HepG2 (cell line): ENCODE measurements around the gene IRF2. TPM values are rescaled to one million over a fixed set of nuclear protein-coding genes. Genes with fewer than 3 reads are reported as not detected.

ENCODE experiments used
- ELF4 ChIP-seq: sonication (generic); formaldehyde crosslinking; IDR thresholded peaks from 2 replicates; pipeline ENCODE4 v1.5.0; 2020; ENCODE audit warnings: missing genetic modification reagents, mild to moderate bottlenecking, moderate library complexity, borderline replicate concordance
- FOXP1 ChIP-seq, 2 experiments: fragments of 450-650 bp in 1 of 2; IDR thresholded peaks; 2 replicates each; pipeline ENCODE4 v1.6.1; 2017 to 2018; ENCODE audit warnings: antibody characterized with exemption in 1 of 2
- GABPA ChIP-seq, 2 experiments: IDR thresholded peaks; 2 replicates each; pipeline ENCODE4 v1.6.1; 2011 to 2016; ENCODE audit warnings: low read depth in 2 of 2, low read length in 1 of 2, missing biosample characterization in 1 of 2, missing genetic modification characterization in 1 of 2
- HNF1B ChIP-seq: sonication (generic); formaldehyde crosslinking; IDR thresholded peaks from 2 replicates; pipeline ENCODE4 v1.5.1; 2020; ENCODE audit warnings: mild to moderate bottlenecking, moderate library complexity, missing genetic modification reagents
- HNF4G ChIP-seq, 2 experiments: sonication (generic) in 1 of 2; formaldehyde crosslinking in 1 of 2; IDR thresholded peaks; 2 replicates each; pipeline versions ENCODE4 v1.4.0 to v1.6.1; 2011 to 2020; ENCODE audit warnings: borderline replicate concordance in 2 of 2, low read depth in 2 of 2, mild to moderate bottlenecking in 2 of 2, low read length in 1 of 2, missing genetic modification reagents in 1 of 2, moderate library complexity in 1 of 2
- KIAA2018 ChIP-seq: sonication (generic); formaldehyde crosslinking; IDR thresholded peaks from 2 replicates; pipeline ENCODE4 v1.5.0; 2020; ENCODE audit warnings: mild to moderate bottlenecking, missing genetic modification reagents, borderline replicate concordance
- NCOR1 ChIP-seq: fragments of 200-600 bp; sonication (generic); IDR thresholded peaks from 2 replicates; pipeline ENCODE4 v1.7.0; 2017; ENCODE audit warnings: antibody characterized with exemption, low read length, borderline replicate concordance
- SALL2 ChIP-seq: sonication (generic); formaldehyde crosslinking; IDR thresholded peaks from 2 replicates; pipeline ENCODE4 v1.8.1; 2023; ENCODE audit warnings: mild to moderate bottlenecking, missing genetic modification reagents, inconsistent platforms
- SSRP1 ChIP-seq: IDR thresholded peaks from 2 replicates; pipeline ENCODE4 v1.6.1; 2016; ENCODE audit warnings: control low read depth
- TMF1 ChIP-seq: sonication (generic); formaldehyde crosslinking; IDR thresholded peaks from 2 replicates; pipeline ENCODE4 v1.8.1; 2022; ENCODE audit warnings: low read depth, missing genetic modification reagents
- ZBTB44 ChIP-seq: sonication (generic); formaldehyde crosslinking; IDR thresholded peaks from 2 replicates; pipeline ENCODE4 v1.4.0; 2020; ENCODE audit warnings: missing genetic modification reagents
- ZFAT ChIP-seq: sonication (generic); formaldehyde crosslinking; conservative IDR thresholded peaks from 2 replicates; pipeline ENCODE4 v1.8.1; 2023; ENCODE audit warnings: missing genetic modification reagents, inconsistent platforms
- ZNF333 ChIP-seq: sonication (generic); formaldehyde crosslinking; IDR thresholded peaks from 2 replicates; pipeline ENCODE4 v1.4.0; 2020; ENCODE audit warnings: mild to moderate bottlenecking, missing genetic modification reagents, borderline replicate concordance
- ZNF788 ChIP-seq: sonication (generic); formaldehyde crosslinking; IDR thresholded peaks from 2 replicates; pipeline ENCODE4 v1.5.0; 2020; ENCODE audit warnings: mild to moderate bottlenecking, missing genetic modification reagents, borderline replicate concordance
- ZSCAN21 ChIP-seq: sonication (generic); formaldehyde crosslinking; IDR thresholded peaks from 2 replicates; pipeline ENCODE4 v1.8.0; 2022; ENCODE audit warnings: mild to moderate bottlenecking, missing genetic modification reagents, moderate library complexity, borderline replicate concordance
- polyA plus RNA-seq, 8 experiments: library from polyadenylated mRNA; depleted of rRNA in 3 of 8; stranded (reverse) in 7 of 8; unstranded in 1 of 8; fragments of >200 nt; fragmentation: Illumina TruSeq in 4 of 8; extraction: Trizol in 4 of 8; gene quantifications; 2 replicates each; pipeline versions ENCODE4 v1.2.1 to v1.2.3, GENCODE V29; 2011 to 2016; ENCODE audit warnings: low read depth in 4 of 8, missing spikeins in 1 of 8, mixed read lengths in 1 of 8; ENCODE audit not compliant: insufficient read depth in 1 of 8
- total RNA-seq, 5 experiments: library from RNA; depleted of rRNA; stranded (reverse); fragments of >200 nt; fragmentation: Illumina TruSeq; extraction: Trizol; gene quantifications; 2 replicates each; pipeline ENCODE4 v1.2.3, GENCODE V29; 2016; ENCODE audit warnings: low read depth in 1 of 5
- TF ChIP-seq, protein P1 (sequence below): sonication (generic); IDR thresholded peaks from 2 replicates; pipeline ENCODE4 v1.6.1; 2016; ENCODE audit warnings: low read depth, borderline replicate concordance

The IRF2 gene
- total and polyA plus RNA-seq, 2 of the 13 experiments (the other 11 are each of a cell fraction or from before 2014, with no cell fraction given), result 15.5 to 28.8 TPM

GRCh38 chr4:184385705-184386141 lies 88.6 kb downstream of the IRF2 start (continued):
- TF ChIP-seq, protein P1, sequence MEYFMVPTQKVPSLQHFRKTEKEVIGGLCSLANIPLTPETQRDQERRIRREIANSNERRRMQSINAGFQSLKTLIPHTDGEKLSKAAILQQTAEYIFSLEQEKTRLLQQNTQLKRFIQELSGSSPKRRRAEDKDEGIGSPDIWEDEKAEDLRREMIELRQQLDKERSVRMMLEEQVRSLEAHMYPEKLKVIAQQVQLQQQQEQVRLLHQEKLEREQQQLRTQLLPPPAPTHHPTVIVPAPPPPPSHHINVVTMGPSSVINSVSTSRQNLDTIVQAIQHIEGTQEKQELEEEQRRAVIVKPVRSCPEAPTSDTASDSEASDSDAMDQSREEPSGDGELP, result peak; percentile 74; the same call in 1 of the 2 replicates
- TF ChIP-seq FOXP1 (IDR thresholded peaks at IDR 0.05) (no peak), FOXP1 (CRISPR knock-in tag; IDR thresholded peaks at IDR 0.05) (peak; percentile 70), HNF4G (IDR thresholded peaks at IDR 0.05; ENCODE audit: borderline replicate concordance, low read depth, low read length) (no peak), HNF4G (CRISPR knock-in tag; IDR thresholded peaks at IDR 0.05; ENCODE audit: borderline replicate concordance, low read depth) (no peak), ZSCAN21 (CRISPR knock-in tag) (peak; percentile 61; the same call in 1 of the 2 replicates), ZNF788 (CRISPR knock-in tag) (peak; percentile 72; the same call in 1 of the 2 replicates), ZBTB44 (CRISPR knock-in tag) (no peak), KIAA2018 (CRISPR knock-in tag) (no peak), TMF1 (no peak), SALL2 (CRISPR knock-in tag) (no peak), ZNF333 (no peak), ELF4 (CRISPR knock-in tag) (no peak), NCOR1 (peak; percentile 88; the same call in 1 of the 2 replicates), HNF1B (CRISPR knock-in tag) (peak; percentile 88), GABPA (IDR thresholded peaks at IDR 0.05; ENCODE audit: low read depth, low read length) (no peak), GABPA (CRISPR knock-in tag; IDR thresholded peaks at IDR 0.05; ENCODE audit: low read depth) (peak; percentile 45; the same call in 1 of the 2 replicates), SSRP1 (CRISPR knock-in tag) (peak; percentile 74; the same call in 1 of the 2 replicates), ZFAT (CRISPR knock-in tag) (no peak)
